Stomach (tissue), 4 donors: ENCODE results near the gene MRPL23.

Source experiments
- CTCF ChIP-seq, 7 experiments: fragments of 450-650 bp in 4 of 7; fragments of 200-600 bp in 3 of 7; sonication (generic) in 3 of 7; IDR thresholded peaks; one replicate each; pipeline ENCODE4 v1.5.1; 2016 to 2019; ENCODE audit warnings: antibody characterized with exemption in 7 of 7, control low read depth in 2 of 7, mild to moderate bottlenecking in 1 of 7
- POLR2A ChIP-seq, 4 donors: fragments of 450-650 bp; IDR thresholded peaks; one replicate each; pipeline ENCODE4 v1.6.1; 2016; ENCODE audit warnings: antibody characterized with exemption in 4 of 4, control low read depth in 2 of 4, mild to moderate bottlenecking in 1 of 4, moderate library complexity in 1 of 4
- POLR2AphosphoS5 ChIP-seq, 3 donors: sonication (generic); formaldehyde crosslinking; IDR thresholded peaks; one replicate each; pipeline ENCODE4 v1.6.1; 2016; ENCODE audit warnings: antibody characterized with exemption in 3 of 3

DNA sequence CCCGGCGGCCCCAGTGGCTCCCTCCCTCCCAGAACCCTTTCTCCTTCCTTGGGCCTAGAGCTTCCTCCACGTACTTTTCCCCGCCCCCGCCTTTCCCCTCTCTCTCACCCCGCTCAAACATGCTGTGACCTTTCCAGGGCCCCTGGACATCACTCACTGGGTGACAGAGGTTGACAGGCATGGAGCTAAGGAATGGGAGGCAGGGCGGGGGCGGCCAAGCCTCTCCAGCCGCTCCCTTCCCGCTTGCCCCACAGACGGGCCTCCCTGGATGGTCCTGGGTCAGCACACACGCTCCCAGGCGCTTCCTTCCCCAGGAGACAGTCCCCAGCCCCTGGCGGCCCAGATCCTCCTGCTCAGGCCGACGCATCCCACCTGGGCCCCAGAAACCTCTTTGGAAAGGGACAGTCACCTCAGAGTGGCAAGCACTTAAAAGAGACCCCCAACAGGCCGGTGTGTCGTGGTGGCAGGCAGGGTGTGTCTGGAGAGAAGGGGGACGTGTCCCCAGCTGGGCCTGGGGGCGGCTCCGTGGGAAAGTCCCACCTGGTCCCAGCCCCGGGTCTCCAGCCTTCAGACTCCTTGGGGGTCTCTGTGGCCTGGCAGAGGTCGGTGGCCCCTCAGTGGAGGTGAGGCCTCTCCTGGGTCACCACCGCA, 41.7 kb downstream of the MRPL23 start:
- TF ChIP-seq POLR2AphosphoS5 (IDR thresholded peaks at IDR 0.05): no peak
- TF ChIP-seq CTCF (IDR thresholded peaks at IDR 0.05): no peak
- TF ChIP-seq POLR2A (IDR thresholded peaks at IDR 0.05): no peak
